Eye (tissue), 1 donor: ENCODE data around the gene SLC34A1.
"Not testable (repeated sequence)": the region's sequence is repeated elsewhere in the genome, so short reads cannot be mapped to it uniquely, and the experiment has no call there.

Experiments used
- DNase-seq: peaks from one replicate; pipeline ENCODE4 v3.0.0-alpha.2; 2015

The SLC34A1 gene

GRCh38 chr5:177355162-177355867, 28.9 kb upstream of the SLC34A1 start:
- DNase-seq, result no peak

DNA sequence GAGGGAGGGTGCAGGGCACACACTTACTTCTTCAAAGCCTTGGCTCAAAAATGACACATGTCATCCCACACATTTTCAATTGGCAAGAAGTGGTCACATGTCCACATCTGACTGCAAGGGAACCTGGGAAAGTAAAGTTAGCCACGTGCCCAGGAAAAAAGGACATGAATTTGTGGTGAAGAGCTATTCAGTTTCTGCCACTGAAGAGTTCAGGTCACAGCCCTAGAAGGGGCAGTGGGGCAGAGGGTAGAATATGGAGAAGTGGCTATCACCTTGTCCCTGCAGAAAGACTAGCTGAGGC, 28.4 kb upstream of the SLC34A1 start:
- DNase-seq, result no peak

- no peak for DNase-seq
Measured at GRCh38 chr5:177356746-177357145, 27.5 kb upstream of the SLC34A1 start.

- DNase-seq, result no peak
Measured at GRCh38 chr5:177357146-177357458, 27.1 kb upstream of the SLC34A1 start.

DNA sequence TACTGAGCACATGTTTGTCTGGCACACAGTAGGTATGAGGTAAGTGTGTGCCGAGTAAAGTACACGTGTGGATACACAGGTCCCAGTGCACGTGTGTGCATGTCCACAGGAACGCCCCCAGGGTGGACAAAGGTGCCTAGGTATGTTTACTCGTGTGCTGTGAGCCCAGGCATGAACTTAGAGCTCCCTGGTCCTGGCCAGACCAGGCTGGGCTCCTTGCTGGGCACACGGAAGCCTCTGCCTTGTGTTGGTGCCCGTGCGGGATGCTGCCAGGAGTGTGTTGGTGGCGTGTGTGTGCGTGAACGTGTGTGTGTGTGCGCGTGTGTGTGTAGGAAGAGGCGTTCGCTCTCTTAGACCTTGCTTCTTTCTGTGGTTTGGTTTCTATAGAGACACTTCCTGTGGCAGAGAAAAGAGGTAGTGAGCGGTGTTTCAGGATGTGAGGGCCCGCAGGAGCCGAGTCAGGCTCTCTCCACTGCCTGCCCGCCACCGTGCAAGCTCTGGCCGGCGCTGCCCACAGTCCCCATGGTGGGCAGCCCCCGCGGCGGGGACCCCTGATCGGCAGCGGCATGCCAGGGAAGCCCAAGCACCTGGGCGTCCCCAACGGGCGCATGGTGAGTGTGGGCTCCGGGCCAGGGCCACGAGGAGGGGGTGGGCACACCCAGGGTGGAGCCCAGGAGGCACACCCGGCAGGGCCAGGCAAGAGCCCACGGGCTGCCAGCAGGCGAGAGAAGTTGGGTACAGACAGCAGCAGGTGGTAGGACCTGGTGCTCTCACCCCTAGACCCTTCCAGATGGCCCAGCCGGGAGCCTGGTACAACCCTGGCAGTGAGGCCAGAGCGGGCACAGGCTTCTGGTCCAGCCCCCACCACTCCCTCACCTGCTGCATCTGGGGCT, 26.5 kb upstream of the SLC34A1 start, which contains the start of gene RGS14:
Gene RGS14 (plus strand): TSS at position 466 of the 893 bp plus-strand sequence. CDS start 101 bp downstream, at position 567.
- no peak for DNase-seq

- DNase-seq, result no peak
Measured at GRCh38 chr5:177358370-177358819, 25.8 kb upstream of the SLC34A1 start.

DNA sequence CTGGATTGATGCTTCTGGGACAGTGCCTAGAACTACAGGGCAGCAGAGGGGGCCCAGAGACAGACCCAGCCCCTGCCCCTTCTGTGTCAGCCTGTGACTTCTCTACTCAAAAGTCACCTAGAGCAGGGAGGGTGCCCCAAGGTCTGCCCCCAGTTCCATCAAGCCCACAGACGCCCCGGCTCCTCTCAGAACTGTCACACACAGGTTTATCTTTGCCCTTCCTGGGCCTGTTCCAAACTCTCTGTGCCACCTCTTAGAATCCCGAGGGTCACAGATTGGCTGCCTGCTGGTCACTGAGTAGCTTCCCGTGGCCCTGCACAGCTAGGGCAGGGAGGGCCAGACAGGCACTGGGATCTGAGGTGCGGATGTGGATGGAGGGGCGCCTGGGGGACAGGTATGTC, 24.8 kb upstream of the SLC34A1 start:
- no peak for DNase-seq

DNA sequence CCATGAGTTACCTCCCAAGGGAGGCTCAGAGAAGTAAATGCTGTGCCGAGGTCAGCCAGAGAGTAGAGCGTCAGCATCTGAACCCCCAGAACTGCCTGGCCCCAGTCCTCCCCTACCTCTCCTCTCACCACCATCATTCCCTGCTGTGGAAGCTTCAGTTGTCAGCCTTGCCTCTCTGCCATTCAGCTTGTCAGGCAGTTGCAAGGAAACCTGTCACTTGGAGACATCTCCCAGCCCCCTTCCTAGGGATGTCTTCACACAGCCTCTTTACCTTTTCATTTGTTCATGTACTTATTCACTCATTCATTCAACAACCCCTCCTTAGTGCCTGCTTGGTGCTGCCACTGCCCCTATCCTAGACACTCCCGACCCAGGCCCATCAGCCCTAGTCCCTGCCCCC, 24.4 kb upstream of the SLC34A1 start:
- DNase-seq, result no peak

- DNase-seq, result not testable (repeated sequence)
Measured at GRCh38 chr5:177360740-177361139, 23.5 kb upstream of the SLC34A1 start.

GRCh38 chr5:177361418-177362291, 22.6 kb upstream of the SLC34A1 start:
- no peak for DNase-seq

- no peak for DNase-seq
Measured at GRCh38 chr5:177362292-177362609, 22.0 kb upstream of the SLC34A1 start.

GRCh38 chr5:177362610-177363507, 21.4 kb upstream of the SLC34A1 start:
- peak; percentile 76 for DNase-seq

DNA sequence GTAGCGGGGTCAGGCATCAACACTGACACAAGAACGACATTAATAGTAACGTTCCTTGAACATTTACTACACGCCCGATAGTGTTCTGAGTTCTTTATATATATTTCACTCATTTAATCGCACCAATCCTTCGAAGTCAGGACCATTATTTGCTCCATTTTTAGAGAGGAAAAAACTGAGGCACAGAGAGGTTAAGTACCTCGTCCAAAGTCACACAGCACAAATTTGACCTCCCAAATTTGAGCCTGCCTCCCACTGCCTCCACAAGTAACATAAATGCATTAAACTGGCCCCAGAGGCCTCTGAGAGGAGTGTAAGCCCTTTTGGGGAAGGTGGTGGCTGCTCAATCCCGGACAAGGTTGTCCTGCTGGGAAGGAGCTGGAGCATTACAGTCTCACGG, 20.7 kb upstream of the SLC34A1 start:
- no peak for DNase-seq

- DNase-seq, result no peak
Measured at GRCh38 chr5:177364159-177364962, 19.9 kb upstream of the SLC34A1 start.

- no peak for DNase-seq
Measured at GRCh38 chr5:177365845-177366527, 18.2 kb upstream of the SLC34A1 start.

- DNase-seq, result peak; percentile 96
Measured at GRCh38 chr5:177366528-177367322, 17.5 kb upstream of the SLC34A1 start.

DNA sequence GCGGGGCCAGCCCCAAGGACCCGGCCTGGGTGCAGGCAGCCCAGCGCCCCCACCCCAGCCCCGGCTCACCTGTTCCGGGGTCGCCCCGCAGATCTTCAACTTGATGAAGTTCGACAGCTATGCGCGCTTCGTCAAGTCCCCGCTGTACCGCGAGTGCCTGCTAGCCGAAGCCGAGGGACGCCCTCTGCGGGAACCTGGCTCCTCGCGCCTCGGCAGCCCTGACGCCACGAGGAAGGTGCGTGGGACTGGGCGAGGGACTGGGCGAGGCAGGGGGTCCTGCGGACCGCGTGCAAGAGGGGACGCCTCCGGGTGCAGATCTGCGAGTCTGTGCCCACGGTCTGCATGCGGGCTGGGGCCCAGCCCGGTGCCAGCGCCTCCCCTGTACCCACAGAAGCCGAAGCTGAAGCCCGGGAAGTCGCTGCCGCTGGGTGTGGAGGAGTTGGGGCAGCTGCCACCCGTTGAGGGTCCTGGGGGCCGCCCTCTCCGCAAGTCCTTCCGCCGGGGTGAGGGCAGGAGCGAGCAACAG, 16.8 kb upstream of the SLC34A1 start:
- DNase-seq, result no peak

- DNase-seq, result no peak
Measured at GRCh38 chr5:177367981-177368868, 16.0 kb upstream of the SLC34A1 start.
